HG03457 (cell line): Measurements from ENCODE around the gene SET.
A peak's percentile ranks its signal among the peaks of the same experiment; 100 is the strongest.

Experiments
- ATAC-seq: cut with Tn5 transposase; IDR thresholded peaks from one replicate; pipeline ENCODE4 v1.9.1; 2021; ENCODE audit warnings: moderate number of reproducible peaks; ENCODE audit not compliant: unreplicated experiment

Gene SET

GRCh38 chr9:128707446-128707845 is 18.4 kb downstream of the SET start:
- no peak for ATAC-seq

DNA sequence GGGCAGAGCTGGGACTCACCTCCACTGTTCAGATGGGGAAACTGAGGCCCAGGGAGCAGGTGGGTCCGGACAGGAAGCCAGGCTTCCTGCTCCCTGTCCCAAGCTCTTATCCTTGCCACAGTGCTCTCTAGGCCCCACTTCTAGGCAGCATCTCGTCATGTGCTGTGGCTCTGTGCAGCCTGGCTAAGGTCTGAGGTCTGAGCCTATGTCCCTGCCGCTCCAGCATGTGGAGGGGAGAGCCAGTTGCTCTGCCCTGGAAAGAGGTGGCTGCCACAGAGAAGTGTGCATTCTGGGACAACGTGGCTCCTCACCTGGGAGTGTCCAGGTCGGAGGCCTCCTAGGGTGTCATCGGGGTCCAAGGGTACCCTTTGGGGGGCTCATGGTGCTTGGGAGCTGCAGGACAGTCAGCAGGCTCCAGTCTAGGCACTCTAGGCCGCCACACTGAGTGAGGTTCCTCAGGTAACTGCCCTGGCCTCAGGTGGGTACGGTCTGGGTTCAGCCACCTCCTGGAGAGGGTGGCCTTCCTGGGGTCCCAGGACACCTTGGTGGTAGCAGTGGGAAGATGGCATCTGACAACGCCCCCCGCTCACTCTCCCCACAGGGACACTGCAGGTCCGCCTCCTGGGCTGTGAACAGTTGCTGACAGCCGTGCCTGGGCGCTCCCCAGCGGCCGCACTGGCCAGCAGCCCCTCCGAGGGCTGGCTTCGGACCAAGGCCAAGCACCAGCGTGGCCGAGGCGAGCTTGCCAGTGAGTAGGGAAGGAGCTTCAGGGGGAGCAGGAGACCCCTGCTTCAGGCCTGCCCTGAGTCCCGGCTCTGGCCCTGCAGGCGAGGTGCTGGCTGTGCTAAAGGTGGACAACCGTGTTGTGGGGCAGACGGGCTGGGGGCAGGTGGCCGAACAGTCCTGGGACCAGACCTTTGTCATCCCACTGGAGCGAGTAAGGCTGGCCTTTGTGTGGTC is 23.7 kb downstream of the SET start:
- no peak for ATAC-seq

- ATAC-seq: no peak
Observed at GRCh38 chr9:128713411-128713780, 24.4 kb downstream of the SET start.

GRCh38 chr9:128713941-128714573 is 25.0 kb downstream of the SET start:
- no peak for ATAC-seq

DNA sequence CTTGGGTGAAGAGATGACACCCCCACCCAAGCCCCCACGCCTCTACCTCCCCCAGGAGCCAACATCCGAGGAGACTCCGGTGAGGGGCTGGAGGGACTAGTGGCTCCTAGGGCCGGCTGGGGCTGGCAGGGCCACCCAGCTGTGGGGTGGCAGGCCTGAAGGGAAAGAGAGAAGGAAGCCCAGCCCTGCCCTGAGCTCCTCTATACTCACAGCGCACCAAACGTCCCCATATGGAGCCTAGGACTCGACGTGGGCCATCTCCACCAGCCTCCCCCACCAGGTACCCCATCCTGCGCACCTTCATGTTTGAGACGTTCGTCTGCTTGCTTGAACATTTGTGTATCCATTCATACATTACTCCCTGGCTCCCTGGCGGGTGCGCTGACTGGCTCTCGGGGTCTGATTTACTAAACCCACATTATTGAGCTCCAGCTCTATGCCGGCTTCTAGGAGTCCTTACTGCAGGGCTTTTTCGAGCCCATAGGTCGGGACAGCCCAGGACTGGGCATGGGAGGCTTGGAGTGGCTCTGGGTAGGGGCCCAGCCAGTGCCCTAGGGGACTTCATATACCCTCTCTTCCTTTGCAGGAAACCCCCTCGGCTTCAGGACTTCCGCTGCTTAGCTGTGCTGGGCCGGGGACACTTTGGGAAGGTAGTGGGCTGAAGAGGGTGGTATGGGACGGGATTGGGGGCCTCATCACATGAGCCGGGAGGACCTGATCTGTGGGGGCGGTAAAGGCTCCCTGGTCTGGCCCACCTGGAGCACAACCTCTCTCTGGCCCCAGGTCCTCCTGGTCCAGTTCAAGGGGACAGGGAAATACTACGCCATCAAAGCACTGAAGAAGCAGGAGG is 25.8 kb downstream of the SET start:
- ATAC-seq: no peak

DNA sequence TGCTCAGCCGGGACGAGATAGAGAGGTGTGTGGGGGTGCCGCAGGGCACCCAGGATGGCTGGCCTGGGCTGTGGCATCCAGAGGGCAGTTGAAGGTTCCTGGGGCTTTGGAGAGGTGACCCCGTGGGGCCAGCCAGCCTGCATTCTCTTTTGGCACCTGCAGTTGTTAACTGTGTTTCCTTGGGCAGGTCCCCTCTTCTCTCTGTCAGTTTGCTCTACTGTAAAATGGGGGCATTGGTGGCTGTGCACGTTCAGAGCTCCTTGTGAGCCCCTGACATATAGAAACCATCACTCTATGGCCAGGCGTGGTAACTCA is 26.4 kb downstream of the SET start:
- no peak for ATAC-seq

DNA sequence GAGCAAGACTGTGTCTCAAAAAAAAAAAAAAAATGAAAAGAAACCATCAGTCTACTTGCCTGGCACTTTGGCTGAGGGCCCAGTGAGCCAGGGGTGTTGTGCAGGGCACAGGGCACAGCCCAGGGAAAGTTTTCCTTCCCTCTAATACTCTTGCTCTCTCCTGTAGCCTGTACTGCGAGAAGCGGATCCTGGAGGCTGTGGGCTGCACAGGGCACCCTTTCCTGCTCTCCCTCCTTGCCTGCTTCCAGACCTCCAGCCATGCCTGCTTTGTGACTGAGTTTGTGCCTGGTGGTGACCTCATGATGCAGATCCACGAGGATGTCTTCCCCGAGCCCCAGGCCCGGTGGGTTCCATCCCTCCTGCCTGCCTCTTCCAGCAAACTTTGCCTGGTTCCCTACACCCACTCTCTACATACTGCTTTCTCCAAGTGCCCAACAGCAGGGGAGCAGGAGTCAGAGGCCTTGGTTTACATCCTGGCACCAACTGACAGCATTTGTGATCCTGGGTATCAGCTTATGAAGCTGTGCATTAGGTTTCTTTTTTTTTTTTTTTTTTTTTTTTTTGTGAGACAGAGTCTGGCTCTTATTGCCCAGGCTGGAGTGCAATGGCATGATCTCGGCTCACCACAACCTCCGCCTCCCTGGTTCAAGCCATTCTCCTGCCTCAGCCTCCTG is 27.7 kb downstream of the SET start:
- ATAC-seq: no peak

GRCh38 chr9:128718047-128718446 is 29.0 kb downstream of the SET start:
- no peak for ATAC-seq

DNA sequence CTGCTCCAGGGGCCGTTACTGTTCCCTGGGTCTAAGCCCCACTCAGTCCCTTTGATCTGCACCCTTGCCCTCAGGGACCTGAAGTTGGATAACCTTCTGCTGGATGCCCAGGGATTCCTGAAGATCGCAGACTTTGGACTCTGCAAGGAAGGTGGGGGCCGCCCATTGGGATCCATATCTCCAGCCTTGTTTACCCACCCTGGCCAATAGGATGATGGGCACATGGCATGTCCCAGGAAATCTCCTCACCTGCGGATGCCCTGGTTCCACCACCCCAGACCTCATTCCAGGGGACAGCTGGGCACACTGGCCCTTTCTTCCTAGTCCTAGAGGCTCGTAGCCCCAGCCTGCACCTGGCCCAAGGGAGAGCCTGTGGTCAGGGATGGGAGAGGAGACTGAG is 29.5 kb downstream of the SET start:
- no peak for ATAC-seq

- ATAC-seq: no peak
Observed at GRCh38 chr9:128719919-128720605, 31.0 kb downstream of the SET start.

GRCh38 chr9:128720841-128721486 is 31.9 kb downstream of the SET start:
- no peak for ATAC-seq

- ATAC-seq: no peak
Observed at GRCh38 chr9:128721487-128722010, 32.5 kb downstream of the SET start.

GRCh38 chr9:128722380-128723351 is 33.6 kb downstream of the SET start:
- ATAC-seq: no peak

DNA sequence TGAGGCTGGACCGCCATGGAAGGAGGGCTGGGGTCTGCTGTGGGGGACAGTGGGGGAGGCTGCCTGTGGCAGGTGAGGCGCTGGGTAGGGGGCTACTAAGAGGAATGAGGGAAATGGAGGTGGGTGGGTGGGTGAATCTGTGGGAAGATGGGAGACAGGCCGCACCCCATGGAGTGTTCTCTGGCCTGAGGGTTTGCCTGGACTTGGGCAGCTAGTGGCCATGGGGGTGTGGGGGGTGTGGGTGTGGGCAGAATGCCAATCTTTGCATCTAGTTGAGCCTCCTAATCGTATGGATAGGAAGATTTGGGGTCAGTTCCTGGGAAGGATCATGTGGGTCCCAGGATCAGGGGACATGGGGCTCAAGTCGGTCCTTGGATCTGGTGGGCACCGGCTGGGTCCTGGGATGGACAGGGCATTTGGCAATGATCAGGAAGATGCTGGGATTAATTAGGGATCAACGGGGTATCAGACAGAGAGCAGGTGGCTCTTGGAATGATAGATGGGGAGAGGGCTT is 34.4 kb downstream of the SET start:
- no peak for ATAC-seq

DNA sequence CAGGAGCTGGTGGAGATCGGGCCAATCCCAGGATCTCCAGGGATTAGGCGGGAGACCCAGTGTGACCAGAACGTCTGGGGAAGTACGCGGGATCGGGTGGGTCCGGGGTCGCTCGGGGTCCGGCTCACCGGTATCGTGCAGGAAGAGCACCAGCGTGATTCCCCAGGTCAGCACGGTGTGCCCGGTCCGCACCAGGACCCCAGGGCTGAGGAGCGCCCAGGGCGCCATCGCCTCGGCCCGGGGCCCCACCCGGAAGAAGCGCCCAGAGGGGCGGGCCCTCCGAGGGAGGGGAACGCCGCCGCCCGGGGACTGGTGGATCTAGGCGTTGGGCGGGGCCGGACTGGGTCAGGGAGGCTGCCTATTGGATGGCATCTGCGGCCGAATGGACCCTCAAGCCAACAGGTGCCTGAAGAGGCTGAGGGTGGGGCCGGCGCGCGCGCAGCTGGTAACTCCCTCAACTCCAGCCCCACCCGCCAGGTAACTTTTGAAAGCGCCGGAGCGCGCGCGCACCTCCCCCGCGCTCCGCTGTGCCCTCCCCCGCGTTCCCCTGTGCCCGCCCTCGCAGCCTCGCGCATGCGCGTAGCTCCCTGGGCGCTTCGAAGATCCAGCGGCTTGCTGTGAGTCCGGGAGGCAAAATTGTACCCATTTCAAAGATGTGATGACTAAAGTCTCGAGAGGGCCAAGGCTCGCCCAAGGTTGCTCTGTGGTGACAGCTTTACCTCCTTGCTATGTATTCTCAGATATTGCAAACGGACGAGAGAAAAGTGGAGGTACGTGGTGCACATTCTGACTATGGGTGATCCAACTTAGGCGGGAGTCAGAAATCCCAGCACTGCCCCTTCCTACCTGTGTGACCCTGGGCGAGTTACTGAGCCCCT is 35.1 kb downstream of the SET start, which contains the start of gene ZDHHC12:
ZDHHC12 (minus strand) TSS at position 262 of the 878 bp plus-strand sequence; CDS start at position 228, 34 bp downstream.
- ATAC-seq: peak; percentile 78

GRCh38 chr9:128724744-128725211 is 35.8 kb downstream of the SET start:
- no peak for ATAC-seq

DNA sequence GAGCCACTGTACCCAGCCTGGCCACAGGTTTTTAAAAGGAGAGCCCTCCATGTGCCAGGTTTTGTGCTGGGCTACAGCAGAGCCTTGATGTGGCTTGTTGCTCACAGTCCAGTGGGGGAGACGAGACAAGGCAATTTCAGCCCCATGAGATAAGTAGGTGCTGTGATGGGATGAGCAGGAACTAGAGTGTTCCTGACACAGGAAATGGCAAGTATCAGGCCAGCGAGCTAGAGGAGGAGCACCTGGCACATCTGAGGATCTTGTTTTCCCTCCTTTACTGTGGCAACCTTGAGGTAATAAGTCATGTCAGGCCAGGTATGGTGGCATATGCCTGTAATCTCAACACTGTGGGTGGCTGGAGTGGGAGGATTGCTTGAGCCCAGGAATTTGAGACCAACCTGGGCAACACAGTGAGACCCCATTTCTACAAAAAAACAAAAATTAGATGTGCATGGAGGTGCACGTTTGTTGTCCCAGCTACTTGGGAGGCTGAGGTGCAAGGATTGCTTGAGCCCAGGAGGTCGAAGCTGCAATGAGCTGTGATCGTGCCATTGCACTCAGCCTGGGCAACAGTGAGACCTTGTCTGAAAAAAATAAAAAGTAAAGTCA is 38.7 kb downstream of the SET start:
- ATAC-seq: no peak
